ENCODE results near the gene ALPP.
"Not testable (repeated sequence)": the region's sequence is repeated elsewhere in the genome, so short reads cannot be mapped to it uniquely, and the experiment has no call there.

ALPP gene

GRCh38 chr2:232378735-232379151, at the start of gene ALPP:
ALPP (plus strand) TSS chr2:232378751; CDS start chr2:232378803, 52 bp downstream.
- DNase-seq: not testable (repeated sequence)

- DNase-seq: no peak
Observed at GRCh38 chr2:232329716-232330067, 48.9 kb upstream of the ALPP start.

- DNase-seq: no peak
Observed at GRCh38 chr2:232330068-232330999, 48.2 kb upstream of the ALPP start.

DNA sequence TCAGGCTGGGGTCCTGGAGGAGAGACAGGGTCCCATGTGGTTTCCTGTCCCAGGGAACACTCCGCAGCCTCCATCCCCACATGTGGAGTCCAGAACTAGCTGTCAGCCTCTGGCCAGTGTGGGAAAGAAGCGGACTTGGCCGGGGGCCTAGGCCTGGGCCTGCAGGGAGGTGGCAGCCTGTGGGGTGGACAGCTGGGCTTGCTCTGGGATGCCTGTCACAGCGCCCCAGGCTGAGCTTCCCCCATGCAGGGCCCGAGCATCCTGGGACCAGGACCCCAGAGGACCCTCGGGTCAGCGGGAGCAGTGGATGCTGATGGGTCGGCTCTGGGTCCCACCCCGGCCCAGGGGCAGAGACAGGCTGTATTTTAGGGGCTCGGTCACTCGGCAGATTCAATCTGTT, 47.5 kb upstream of the ALPP start:
- DNase-seq: not testable (repeated sequence)

DNA sequence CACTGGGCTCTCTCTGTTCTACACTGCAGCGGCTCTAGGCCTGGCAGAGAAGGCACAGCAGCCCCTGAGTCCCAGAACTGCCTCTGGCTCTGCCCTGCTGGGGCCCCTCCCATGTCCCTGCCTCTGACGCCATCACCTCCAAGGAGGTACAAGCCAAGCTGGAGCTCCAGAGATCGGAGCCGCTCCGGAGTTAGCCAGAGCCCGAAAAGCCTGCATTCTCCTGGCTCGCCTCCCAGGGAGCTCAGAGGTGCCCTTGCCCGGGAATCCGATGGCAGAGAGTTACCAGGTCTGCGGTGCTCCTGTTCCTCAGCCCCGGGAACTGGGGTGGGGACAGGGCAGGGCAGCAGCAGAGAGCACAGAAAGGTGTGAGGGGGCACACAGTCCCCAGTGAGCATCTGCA, 46.9 kb upstream of the ALPP start:
- DNase-seq: peak; percentile 0

- DNase-seq: peak; percentile 1
Observed at GRCh38 chr2:232332244-232332939, 46.2 kb upstream of the ALPP start.

DNA sequence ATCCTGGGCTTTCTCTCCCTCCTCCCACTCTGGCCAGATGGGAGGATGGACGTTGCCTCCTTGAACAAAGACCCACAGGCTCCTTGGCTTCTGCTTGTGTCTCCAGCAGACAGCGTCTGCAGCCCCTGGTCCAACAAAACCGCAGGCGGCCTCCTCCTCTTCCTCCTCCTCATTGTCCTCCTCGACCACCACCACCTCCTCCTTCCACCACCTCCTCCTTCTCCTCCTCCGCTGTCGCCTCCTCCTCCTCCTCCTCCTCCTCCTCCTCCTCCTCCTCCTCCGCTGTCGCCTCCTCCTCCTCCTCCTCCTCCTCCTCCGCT, 45.7 kb upstream of the ALPP start:
- DNase-seq: peak; percentile 1

DNA sequence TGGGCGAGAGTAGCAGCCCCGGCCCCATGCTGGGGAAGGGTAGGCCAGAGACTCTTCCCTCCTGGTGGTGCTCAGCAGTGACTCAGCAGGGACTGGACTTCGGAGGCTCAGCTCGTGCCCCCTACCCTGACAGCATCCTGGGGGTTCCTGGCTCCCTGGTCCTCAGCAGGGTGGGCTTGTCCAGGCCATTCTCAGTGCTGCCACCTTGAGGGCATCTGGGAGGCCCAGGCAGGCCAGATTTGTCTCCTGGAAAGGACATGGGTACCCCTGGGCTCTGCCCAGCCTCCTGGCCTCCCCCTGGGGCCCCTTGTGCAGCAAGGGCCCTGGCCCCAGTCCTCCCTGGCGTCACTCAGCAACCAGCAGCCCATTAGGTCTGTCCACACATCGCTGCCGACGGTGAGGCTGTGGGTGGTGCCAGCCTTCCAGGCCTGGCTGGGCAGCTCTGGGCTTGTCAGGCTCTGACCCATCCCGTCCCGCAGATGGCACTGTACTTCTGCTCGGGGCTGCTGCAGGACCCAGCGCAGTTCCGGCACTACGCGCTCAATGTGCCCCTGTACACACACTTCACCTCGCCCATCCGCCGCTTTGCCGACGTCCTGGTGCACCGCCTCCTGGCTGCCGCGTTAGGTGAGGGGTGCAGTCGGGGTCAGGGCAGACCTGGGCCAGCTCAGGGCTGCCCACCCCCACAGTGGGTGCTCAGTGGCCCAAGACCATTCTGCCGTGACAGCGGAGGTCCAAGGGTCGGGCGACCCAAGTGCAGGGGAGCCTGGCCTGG, 45.0 kb upstream of the ALPP start:
- peak; percentile 12 for DNase-seq

DNA sequence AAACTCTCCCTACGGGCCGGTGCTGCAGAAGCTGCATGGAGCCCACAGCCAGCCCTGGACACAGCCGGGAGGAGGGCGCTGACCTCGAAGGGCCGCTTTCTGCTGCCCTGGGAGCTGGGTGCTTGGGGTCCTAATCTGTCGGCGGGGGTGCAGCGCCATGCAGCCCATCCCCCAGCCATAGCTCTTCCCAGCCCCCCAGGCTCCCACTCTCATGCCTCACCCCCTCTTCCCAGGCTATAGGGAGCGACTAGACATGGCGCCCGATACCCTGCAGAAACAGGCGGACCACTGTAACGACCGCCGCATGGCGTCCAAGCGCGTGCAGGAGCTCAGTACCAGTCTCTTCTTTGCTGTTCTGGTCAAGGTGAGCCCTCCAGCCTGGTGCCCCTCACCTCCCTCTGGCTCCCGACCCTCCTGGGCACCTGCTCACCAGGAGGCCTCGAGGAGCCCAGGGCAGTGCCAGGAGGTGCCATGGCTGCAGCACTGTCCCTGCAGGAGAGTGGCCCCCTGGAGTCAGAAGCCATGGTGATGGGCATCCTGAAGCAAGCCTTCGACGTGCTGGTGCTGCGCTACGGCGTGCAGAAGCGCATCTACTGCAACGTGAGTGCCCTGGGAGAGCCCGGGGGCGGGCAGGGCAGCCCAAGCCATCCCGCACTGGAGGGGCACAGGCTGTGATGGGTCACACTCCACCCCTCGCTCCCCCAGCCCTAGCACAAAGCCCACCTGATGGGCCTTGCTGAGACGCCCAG, 44.2 kb upstream of the ALPP start:
- DNase-seq: peak; percentile 7

- DNase-seq: not testable (repeated sequence)
Observed at GRCh38 chr2:232334885-232335205, 43.7 kb upstream of the ALPP start.

DNA sequence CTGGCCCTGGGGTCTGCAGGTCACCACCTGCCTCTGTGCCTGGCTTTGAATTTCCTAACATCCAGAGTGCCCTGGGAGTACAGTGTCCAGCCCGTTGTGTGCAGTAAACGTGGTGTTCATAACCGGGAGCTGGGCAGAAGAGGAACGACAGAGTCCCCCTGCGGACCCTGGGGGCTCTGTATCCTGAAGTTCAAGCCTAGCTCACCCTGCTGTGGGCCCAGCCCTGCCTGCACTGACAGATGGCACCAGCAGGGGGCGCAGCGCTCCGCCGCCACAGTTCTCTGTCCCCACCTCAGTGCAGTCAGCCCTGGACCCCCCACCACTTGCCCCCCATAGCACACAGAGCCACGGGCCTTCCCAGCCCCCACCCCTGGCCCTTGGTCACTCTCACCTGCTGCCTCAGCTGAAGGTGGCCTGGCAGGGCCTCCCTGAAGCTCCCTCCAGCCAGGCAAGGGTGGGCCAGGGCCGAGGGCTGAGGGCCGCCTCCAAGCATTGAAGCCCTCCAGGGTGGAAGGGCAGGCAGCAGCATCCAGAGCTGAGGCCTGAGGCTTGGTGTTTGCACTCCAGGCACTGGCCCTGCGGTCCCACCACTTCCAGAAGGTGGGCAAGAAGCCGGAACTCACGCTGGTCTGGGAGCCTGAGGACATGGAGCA, 43.2 kb upstream of the ALPP start:
- not testable (repeated sequence) for DNase-seq

- DNase-seq: no peak
Observed at GRCh38 chr2:232335859-232336215, 42.7 kb upstream of the ALPP start.

- no peak for DNase-seq
Observed at GRCh38 chr2:232336241-232336736, 42.3 kb upstream of the ALPP start.

DNA sequence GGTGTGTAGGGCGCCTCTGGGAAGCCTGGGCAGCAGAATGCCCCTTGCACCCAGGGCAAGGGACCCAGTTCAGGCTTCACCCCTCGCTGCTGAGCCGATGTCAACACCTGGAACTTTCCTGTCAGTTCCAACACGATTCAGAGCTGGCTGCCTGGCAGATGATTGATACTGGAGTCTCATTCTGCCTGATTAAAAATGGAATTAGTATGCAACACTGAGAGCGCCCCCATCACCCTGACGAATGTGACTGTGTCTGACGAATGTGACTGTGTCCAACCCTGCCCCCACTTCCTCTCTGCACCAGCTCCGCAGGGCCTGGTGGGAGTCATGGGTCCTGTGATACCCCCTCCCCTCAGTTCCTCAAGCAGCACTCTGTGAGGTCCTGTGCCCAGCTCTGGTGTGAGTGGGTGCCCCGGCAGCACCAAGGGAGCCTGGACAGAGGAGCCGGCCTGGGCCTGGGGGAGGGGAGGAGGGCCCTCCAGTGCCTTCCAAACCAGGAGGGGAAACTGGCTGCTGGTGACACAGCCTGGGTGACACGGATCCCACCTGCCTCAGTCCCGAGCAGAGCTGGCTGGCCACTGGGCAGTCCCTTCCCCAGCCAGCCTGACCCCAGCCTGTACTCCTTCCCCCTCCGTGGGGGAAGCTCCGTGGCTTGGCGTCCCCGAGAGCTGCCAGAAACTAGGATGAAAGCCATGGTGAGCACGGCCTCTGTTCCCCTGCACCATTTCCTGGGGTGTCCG, 41.4 kb upstream of the ALPP start:
- no peak for DNase-seq

GRCh38 chr2:232338094-232338758, 40.3 kb upstream of the ALPP start:
- DNase-seq: not testable (repeated sequence)

GRCh38 chr2:232338759-232339106, 39.8 kb upstream of the ALPP start:
- DNase-seq: peak; percentile 4

- peak; percentile 10 for DNase-seq
Observed at GRCh38 chr2:232339121-232340081, 39.1 kb upstream of the ALPP start.

DNA sequence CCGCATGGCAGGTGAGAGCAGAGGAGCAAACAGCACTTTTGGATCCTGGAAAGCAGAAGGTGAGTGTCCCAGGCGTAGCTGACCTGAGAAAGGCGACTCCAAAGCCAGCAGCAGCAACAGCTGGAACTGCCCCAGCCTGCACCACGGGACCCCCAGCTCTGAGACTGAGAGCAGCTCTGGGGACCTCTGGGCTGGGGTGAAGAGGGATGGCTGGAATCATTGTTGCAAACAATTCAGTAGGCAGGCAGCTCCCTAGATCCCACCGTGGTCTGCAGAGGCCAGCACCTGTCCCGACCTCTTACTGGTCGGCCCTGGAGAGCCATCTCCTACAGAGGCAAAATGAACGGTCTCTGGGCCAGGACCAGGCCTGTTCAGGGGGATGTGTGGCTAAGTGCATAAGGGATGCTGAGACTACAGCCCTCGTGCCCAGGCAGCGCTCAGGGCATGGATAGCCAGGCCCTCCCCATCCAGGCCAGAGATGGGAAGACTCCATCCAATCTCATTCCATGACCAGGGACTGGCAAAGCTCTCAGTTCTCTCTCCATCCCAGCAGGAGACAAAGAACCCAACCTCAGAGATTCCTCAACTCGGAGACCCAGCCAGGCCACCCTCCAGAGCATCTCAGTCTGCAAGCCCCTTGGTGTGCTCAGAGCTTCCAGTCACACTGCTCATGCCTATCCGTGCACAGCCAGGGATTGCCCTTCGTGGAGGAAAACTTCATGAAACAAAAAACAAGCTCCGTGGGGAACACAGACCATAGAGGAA, 38.2 kb upstream of the ALPP start:
- DNase-seq: peak; percentile 1

Measured in activated naive CD4-positive, alpha-beta T cell treated with anti-CD3 and anti-CD28 coated beads, Interleukin-2, amount 50 U/mL, for 16 hours (primary cell).